SK-N-SH (cell line): ENCODE results near the gene MED6.

Experiments used
- SIN3A ChIP-seq: IDR thresholded peaks from 2 replicates; pipeline ENCODE4 v1.6.1; 2012; ENCODE audit warnings: low read depth, mild to moderate bottlenecking, low read length, moderate library complexity, borderline replicate concordance
- TAF1 ChIP-seq: IDR thresholded peaks from 2 replicates; pipeline ENCODE4 v1.6.1; 2012; ENCODE audit warnings: low read depth, mild to moderate bottlenecking, low read length, moderate library complexity, borderline replicate concordance

DNA sequence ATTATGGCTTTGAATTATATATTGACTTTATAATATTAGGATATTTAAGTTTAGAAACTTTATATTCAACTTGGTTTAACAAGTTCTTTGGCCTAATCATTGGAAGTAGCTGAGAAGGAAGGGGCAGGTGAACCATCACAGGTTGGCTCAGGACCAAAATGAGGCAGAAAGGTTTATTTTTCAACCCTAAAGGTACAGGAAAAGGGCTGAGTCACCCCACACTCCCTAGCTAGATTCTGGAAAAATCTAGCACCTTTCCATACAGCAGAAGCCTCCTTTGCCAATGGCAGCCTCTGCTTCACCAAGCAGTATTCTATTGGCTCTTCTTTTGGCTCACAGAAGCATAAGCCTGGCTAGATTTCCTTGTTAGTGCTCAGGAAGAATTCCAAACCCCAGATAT, 19.3 kb upstream of the MED6 start:
- no peak for TF ChIP-seq SIN3A
- no peak for TF ChIP-seq TAF1
